HEK293 (cell line): Measurements from ENCODE around the gene SCFD1.

Source experiments
- CTCF ChIA-PET: fragments of 350-600 bp; formaldehyde crosslinking; extraction: SDS; loops from one replicate; lab custom pipeline; 2021; ENCODE audit warnings: antibody characterized with exemption; lab: Yijun Ruan, JAX
- POLR2A ChIA-PET: fragments of 300-600 bp; formaldehyde crosslinking; extraction: SDS; loops from one replicate; lab custom pipeline; 2020; ENCODE audit warnings: antibody characterized with exemption, inconsistent platforms; lab: Yijun Ruan, JAX
- H3K27ac ChIP-seq: fragments of 200-500 bp; sonication (Bioruptor generic); 2 replicates; pipeline ENCODE4 v1.5.1; 2014; ENCODE audit warnings: low read depth, low read length, control low read depth, inconsistent platforms; ENCODE audit errors: extremely low read depth
- H3K36me3 ChIP-seq, 2 experiments: fragments of 200-500 bp in 1 of 2; sonication (Bioruptor generic) in 1 of 2; 1 replicate in 1 of 2; 2 replicates in 1 of 2; pipeline ENCODE4 v1.5.1; 2014 to 2017; ENCODE audit warnings: inconsistent platforms in 2 of 2, low read length in 2 of 2; ENCODE audit not compliant: control insufficient read depth in 2 of 2, insufficient read depth in 1 of 2
- H3K4me1 ChIP-seq: fragments of 200-500 bp; sonication (Bioruptor generic); 2 replicates; pipeline ENCODE4 v1.5.1; 2014; ENCODE audit warnings: mild to moderate bottlenecking, low read length, inconsistent platforms; ENCODE audit not compliant: control insufficient read depth, insufficient read depth
- H3K4me3 ChIP-seq: 2 replicates; pipeline ENCODE4 v1.5.1; 2011; ENCODE audit warnings: low read depth, mild to moderate bottlenecking, control low read depth, low read length, moderate library complexity
- H3K9me3 ChIP-seq: fragments of 200-500 bp; sonication (Bioruptor generic); 2 replicates; pipeline ENCODE4 v1.5.1; 2014; ENCODE audit warnings: low read depth, low read length, inconsistent platforms; ENCODE audit not compliant: control insufficient read depth, insufficient read depth
- BCL6B ChIP-seq: fragments of 450-650 bp; formaldehyde crosslinking; IDR thresholded peaks from 2 replicates; pipeline ENCODE4 v1.5.1; 2017; ENCODE audit warnings: missing biosample characterization, missing genetic modification characterization
- EGR2 ChIP-seq: fragments of 450-650 bp; formaldehyde crosslinking; IDR thresholded peaks from 2 replicates; pipeline ENCODE4 v1.5.1; 2016; ENCODE audit warnings: low read depth, missing biosample characterization, missing genetic modification characterization
- GFI1B ChIP-seq: fragments of 450-650 bp; formaldehyde crosslinking; IDR thresholded peaks from 2 replicates; pipeline ENCODE4 v1.5.1; 2016; ENCODE audit warnings: missing biosample characterization, missing genetic modification characterization
- GLIS2 ChIP-seq: fragments of 450-650 bp; formaldehyde crosslinking; IDR thresholded peaks from 2 replicates; pipeline ENCODE4 v1.5.1; 2016; ENCODE audit warnings: missing biosample characterization, missing genetic modification characterization
- IKZF3 ChIP-seq: fragments of 450-650 bp; IDR thresholded peaks from 2 replicates; pipeline ENCODE4 v1.5.0; 2018; ENCODE audit warnings: missing biosample characterization, mild to moderate bottlenecking, missing genetic modification characterization, moderate library complexity
- MZF1 ChIP-seq: fragments of 450-650 bp; formaldehyde crosslinking; IDR thresholded peaks from 2 replicates; pipeline ENCODE4 v1.5.1; 2017; ENCODE audit warnings: missing biosample characterization, missing genetic modification characterization, borderline replicate concordance
- PBX3 ChIP-seq: sonication (generic); formaldehyde crosslinking; IDR thresholded peaks from 2 replicates; pipeline ENCODE4 v1.8.1; 2022; ENCODE audit warnings: mild to moderate bottlenecking, moderate library complexity, missing genetic modification reagents
- ZFHX2 ChIP-seq: fragments of 450-650 bp; formaldehyde crosslinking; conservative IDR thresholded peaks from 2 replicates; pipeline ENCODE4 v1.5.1; 2016; ENCODE audit warnings: missing biosample characterization, missing genetic modification characterization
- ZFP41 ChIP-seq: fragments of 450-650 bp; formaldehyde crosslinking; IDR thresholded peaks from 2 replicates; pipeline ENCODE4 v1.5.1; 2016; ENCODE audit warnings: missing biosample characterization, missing genetic modification characterization, borderline replicate concordance
- ZNF211 ChIP-seq: fragments of 450-650 bp; formaldehyde crosslinking; IDR thresholded peaks from 2 replicates; pipeline ENCODE4 v1.5.1; 2016; ENCODE audit warnings: low read depth, missing biosample characterization, missing genetic modification characterization
- ZNF239 ChIP-seq: fragments of 450-650 bp; formaldehyde crosslinking; IDR thresholded peaks from 2 replicates; pipeline ENCODE4 v1.5.1; 2016; ENCODE audit warnings: missing biosample characterization, missing genetic modification characterization
- ZNF324 ChIP-seq: fragments of 450-650 bp; formaldehyde crosslinking; IDR thresholded peaks from 2 replicates; pipeline ENCODE4 v1.5.1; 2016; ENCODE audit warnings: missing biosample characterization, missing genetic modification characterization
- ZNF341 ChIP-seq: fragments of 450-650 bp; formaldehyde crosslinking; IDR thresholded peaks from 2 replicates; pipeline ENCODE4; 2016; ENCODE audit warnings: low read depth, missing biosample characterization, missing genetic modification characterization
- ZNF416 ChIP-seq: fragments of 450-650 bp; formaldehyde crosslinking; IDR thresholded peaks from 2 replicates; pipeline ENCODE4 v1.5.1; 2016; ENCODE audit warnings: missing biosample characterization, missing genetic modification characterization
- ZNF510 ChIP-seq: fragments of 450-650 bp; formaldehyde crosslinking; IDR thresholded peaks from 2 replicates; pipeline ENCODE4 v1.5.1; 2018; ENCODE audit warnings: mild to moderate bottlenecking, missing genetic modification characterization, missing biosample characterization; ENCODE audit not compliant: insufficient replicate concordance
- ZNF513 ChIP-seq: fragments of 450-650 bp; IDR thresholded peaks from 2 replicates; pipeline ENCODE4 v1.5.1; 2018; ENCODE audit warnings: missing biosample characterization, missing genetic modification characterization
- ZNF571 ChIP-seq: fragments of 450-650 bp; formaldehyde crosslinking; IDR thresholded peaks from 2 replicates; pipeline ENCODE4 v1.5.0; 2017; ENCODE audit warnings: missing biosample characterization, missing genetic modification characterization
- ZNF658 ChIP-seq: fragments of 450-650 bp; formaldehyde crosslinking; IDR thresholded peaks from 2 replicates; pipeline ENCODE4; 2016; ENCODE audit warnings: missing biosample characterization, missing genetic modification characterization
- ZNF704 ChIP-seq: fragments of 450-650 bp; formaldehyde crosslinking; IDR thresholded peaks from 2 replicates; pipeline ENCODE4 v1.5.1; 2016; ENCODE audit warnings: missing biosample characterization, missing genetic modification characterization
- ZNF707 ChIP-seq: fragments of 450-650 bp; formaldehyde crosslinking; IDR thresholded peaks from 2 replicates; pipeline ENCODE4 v1.5.1; 2016; ENCODE audit warnings: missing biosample characterization, missing genetic modification characterization
- ZSCAN18 ChIP-seq: fragments of 450-650 bp; formaldehyde crosslinking; IDR thresholded peaks from 2 replicates; pipeline ENCODE4 v1.5.1; 2016; ENCODE audit warnings: missing biosample characterization, missing genetic modification characterization
- ZXDB ChIP-seq: fragments of 450-650 bp; formaldehyde crosslinking; IDR thresholded peaks from 2 replicates; pipeline ENCODE4 v1.5.1; 2016; ENCODE audit warnings: missing biosample characterization, missing genetic modification characterization

Gene SCFD1

GRCh38 chr14:30596935-30597334 lies 25.2 kb upstream of the SCFD1 start (continued):
- TF ChIP-seq PBX3 (CRISPR knock-in tag) = no peak

- H3K4me1 ChIP-seq = no peaks in the 10 kb centered on the region
- TF ChIP-seq ZNF211 (no peak), MZF1 (tag by site-specific recombination) (no peak), ZNF510 (tag by site-specific recombination) (no peak), BCL6B (tag by site-specific recombination) (peak; percentile 66; the same call in 1 of the 2 replicates), ZNF239 (tag by site-specific recombination) (no peak), ZNF416 (no peak), ZNF341 (no peak), ZXDB (tag by site-specific recombination) (no peak)
- peaks cover 54 to 58% of the 10 kb centered on the region in 2 experiments for H3K36me3 ChIP-seq
- H3K4me3 ChIP-seq = no peak overlapping the region
- ChIA-PET POLR2A (no interaction called here), CTCF (interaction anchor here (1.5 kb wide), 1 partner anchor 14 kb away, joined by 5 read pairs; no protein-coding TSS in a partner anchor)
- no peak overlapping the region for H3K27ac ChIP-seq
- H3K9me3 ChIP-seq = no peaks in the 10 kb centered on the region
Measured at GRCh38 chr14:30597504-30597903, 24.6 kb upstream of the SCFD1 start.

GRCh38 chr14:30600922-30601918 lies 20.9 kb upstream of the SCFD1 start:
- POLR2A ChIA-PET = no interaction called here

GRCh38 chr14:30603402-30603801 lies 18.7 kb upstream of the SCFD1 start:
- H3K27ac ChIP-seq = no peak overlapping the region
- H3K36me3 ChIP-seq = peaks cover 59 to 74% of the 10 kb centered on the region in 2 experiments
- no peak overlapping the region for H3K4me3 ChIP-seq
- POLR2A ChIA-PET = interaction anchor here (0.7 kb wide), 1 partner anchor 581 kb away, joined by 4 read pairs; no protein-coding TSS in a partner anchor
- H3K4me1 ChIP-seq = no peaks in the 10 kb centered on the region
- no peaks in the 10 kb centered on the region for H3K9me3 ChIP-seq
- CTCF ChIA-PET = interaction anchor here (0.7 kb wide), 1 partner anchor 25 kb away, joined by 6 read pairs; no protein-coding TSS in a partner anchor
- TF ChIP-seq ZNF658 (tag by site-specific recombination) (no peak), GLIS2 (tag by site-specific recombination) (no peak), ZNF324 (tag by site-specific recombination) (no peak), GFI1B (no peak), ZNF707 (tag by site-specific recombination) (no peak), ZNF704 (tag by site-specific recombination) (no peak), IKZF3 (no peak), ZSCAN18 (tag by site-specific recombination) (no peak), ZFP41 (no peak)

More at GRCh38 chr14:30600922-30601918, 20.9 kb upstream of the SCFD1 start:
- TF ChIP-seq ZNF571 (tag by site-specific recombination) = no peak
- TF ChIP-seq ZNF513 = no peak
- TF ChIP-seq ZFHX2 = peak; percentile 45
- peak; percentile 66 for TF ChIP-seq EGR2 (tag by site-specific recombination)
- Histone ChIP-seq H3K9me3 (no peaks in the 10 kb centered on the region), H3K4me3 (no peak overlapping the region), H3K36me3 (peaks cover 60 to 76% of the 10 kb centered on the region in 2 experiments), H3K27ac (no peak overlapping the region), H3K4me1 (no peaks in the 10 kb centered on the region)
- CTCF ChIA-PET = interaction anchor here (1.1 to 1.5 kb wide), 2 partner anchors 8 to 10 kb away, joined by 3 to 4 read pairs; no protein-coding TSS in a partner anchor
